Urothelium cell line (cell line): Measurements from ENCODE around the gene P2RY2.

Source experiments
- DNase-seq: peaks from one replicate; pipeline ENCODE4 v3.0.0; 2011; ENCODE audit warnings: low spot score, mixed read lengths
- FAIRE-seq: peaks from 2 replicates; lab custom pipeline; 2011; peaks lifted over from hg19 to GRCh38; lab: Jason Lieb, UNC

The P2RY2 gene

GRCh38 chr11:73281201-73281741 lies 63.2 kb downstream of the P2RY2 start:
- no peak for FAIRE-seq
- DNase-seq: no peak

GRCh38 chr11:73281796-73282660 lies 63.9 kb downstream of the P2RY2 start:
- DNase-seq: no peak
- no peak for FAIRE-seq

- DNase-seq (no peak), FAIRE-seq (no peak)
Observed at GRCh38 chr11:73283276-73284000, 65.4 kb downstream of the P2RY2 start.

DNA sequence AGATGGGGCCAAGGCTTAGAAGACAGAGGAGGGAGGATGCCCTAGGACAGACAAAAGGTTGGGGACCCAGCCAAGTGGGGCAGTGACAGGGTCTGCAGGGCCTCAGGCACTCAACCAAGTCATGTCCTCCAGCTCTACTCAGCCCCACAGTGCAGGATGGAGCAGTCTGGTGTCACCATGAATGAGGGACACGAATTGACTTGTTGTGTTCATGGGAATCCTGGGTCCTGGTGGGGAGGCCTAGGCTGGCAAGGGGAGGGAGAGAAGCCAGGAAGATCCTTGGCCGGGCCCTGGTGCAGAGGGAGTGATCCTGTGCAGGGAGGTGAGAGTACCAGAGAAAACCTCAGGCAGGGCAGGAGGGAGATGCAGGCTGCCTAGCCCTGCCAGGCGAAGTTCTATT lies 66.0 kb downstream of the P2RY2 start:
- DNase-seq (no peak), FAIRE-seq (no peak)

- FAIRE-seq: no peak
- DNase-seq: no peak
Observed at GRCh38 chr11:73285721-73286120, 67.6 kb downstream of the P2RY2 start.
